ENCODE results near the gene FASTKD1. TPM values are rescaled to one million over a fixed set of nuclear protein-coding genes. Genes with fewer than 3 reads are reported as not detected.
A peak's percentile ranks its signal among the peaks of the same experiment; 100 is the strongest.
"Not testable (repeated sequence)": the region's sequence is repeated elsewhere in the genome, so short reads cannot be mapped to it uniquely, and the experiment has no call there.

The FASTKD1 gene
- total RNA-seq (10 to 100 TPM; 13.5 to 43.5 (median 31.0) TPM), polyA plus RNA-seq (10 to 100 TPM; 16.3 to 16.6 TPM), total RNA-seq (11.2 reads per million, percentile 38 among the genes with 10 or more reads in this experiment)

- POLR2A ChIA-PET, result interaction anchor here (0.5 to 3.1 kb wide), 6 partner anchors 9 to 225 kb away, joined by 3 to 28 read pairs (median 4); partner anchors contain the start of genes BBS5, PPIG and SSB
- Mint-ChIP-seq H3K36me3 (peaks cover 0 to 10% (median 4%) of the 10 kb centered on the region in 5 donors), H3K4me3 (peak within 1 kb of the TSS; percentile 88 to 99 (median 94)), H3K27ac (peak within 1 kb of the TSS; percentile 74 to 95 (median 91)), H3K9me3 (no peaks in the 10 kb centered on the region), H3K27me3 (peaks cover 0 to 4% (median 0%) of the 10 kb centered on the region in 5 donors), H3K4me1 (peaks cover 14 to 32% (median 24%) of the 10 kb centered on the region in 7 donors)
- CTCF ChIA-PET, result interaction anchor here (0.5 to 1.7 kb wide), 4 partner anchors 11 to 1866 kb away, joined by 3 to 5 read pairs (median 4); partner anchors contain the start of gene PPIG
- Histone ChIP-seq H3K36me3 (ENCODE audit: control insufficient read depth in 2 of 3, insufficient read depth in 3 of 3, low read length in 3 of 3) (no peaks in the 10 kb centered on the region), H3K4me1 (ENCODE audit: control insufficient read depth in 2 of 2, insufficient read depth in 2 of 2, low read length in 2 of 2) (peaks cover 4 to 5% of the 10 kb centered on the region in 2 donors), H3K27ac (ENCODE audit: low read depth, low read length) (peak within 1 kb of the TSS; percentile 80), H3K4me3 (ENCODE audit: low read length) (peak within 1 kb of the TSS; percentile 93), H3K9me3 (ENCODE audit: control insufficient read depth in 2 of 3, low read length in 3 of 3) (no peaks in the 10 kb centered on the region), H3K27me3 (ENCODE audit: control insufficient read depth in 2 of 2, insufficient read depth in 2 of 2, low read length in 2 of 2) (no peaks in the 10 kb centered on the region)
- ATAC-seq (peak; percentile 100), DNase-seq (peak; percentile 55 to 88 (median 76))
- intact Hi-C loops (cut with micrococcal nuclease), result loop anchor here (1.0 to 5.0 kb wide), 8 partner anchors 11 to 1355 kb away; partner anchors contain the start of genes BBS5 (in 2 of the 2), CFAP210 (in 2 of the 2), PHOSPHO2 (in 2 of the 2) and PPIG (in 2 of the 2)
Observed at GRCh38 chr2:169573160-169573973, at the start of gene FASTKD1. FASTKD1 (minus strand) TSS chr2:169573865; CDS start chr2:169572029, 1,836 bp downstream.

GRCh38 chr2:169623235-169623634 is 49.6 kb upstream of the FASTKD1 start:
- Mint-ChIP-seq H3K36me3 (peaks cover 23 to 47% (median 40%) of the 10 kb centered on the region in 5 donors), H3K4me3 (no peak overlapping the region), H3K4me1 (peaks cover 7 to 35% (median 24%) of the 10 kb centered on the region in 7 donors), H3K27me3 (no peaks in the 10 kb centered on the region), H3K27ac (no peak overlapping the region), H3K9me3 (peaks cover 0 to 2% (median 0%) of the 10 kb centered on the region in 11 donors)
- Histone ChIP-seq H3K9me3 (ENCODE audit: control insufficient read depth in 2 of 3, low read length in 3 of 3) (no peaks in the 10 kb centered on the region), H3K4me1 (ENCODE audit: control insufficient read depth in 2 of 2, insufficient read depth in 2 of 2, low read length in 2 of 2) (no peaks in the 10 kb centered on the region), H3K4me3 (ENCODE audit: low read length) (no peak overlapping the region), H3K36me3 (ENCODE audit: control insufficient read depth in 2 of 3, insufficient read depth in 3 of 3, low read length in 3 of 3) (peaks cover 4 to 32% (median 18%) of the 10 kb centered on the region in 3 experiments), H3K27ac (ENCODE audit: low read depth, low read length) (no peak overlapping the region), H3K27me3 (ENCODE audit: control insufficient read depth in 2 of 2, insufficient read depth in 2 of 2, low read length in 2 of 2) (no peaks in the 10 kb centered on the region)
- POLR2A ChIA-PET, result no interaction called here
- intact Hi-C loops (cut with micrococcal nuclease), result no loop called here
- ATAC-seq (no peak), DNase-seq (no peak)
- CTCF ChIA-PET, result no interaction called here

GRCh38 chr2:169620509-169620908 is 46.8 kb upstream of the FASTKD1 start:
- POLR2A ChIA-PET, result no interaction called here
- Mint-ChIP-seq H3K36me3 (peaks cover 36 to 66% (median 54%) of the 10 kb centered on the region in 5 donors), H3K27me3 (no peaks in the 10 kb centered on the region), H3K4me3 (no peak overlapping the region), H3K27ac (peak overlapping the region in 1 of 9 donors; percentile 3), H3K9me3 (peaks cover 0 to 12% (median 0%) of the 10 kb centered on the region in 11 donors), H3K4me1 (peaks cover 11 to 50% (median 43%) of the 10 kb centered on the region in 7 donors)
- Histone ChIP-seq H3K36me3 (ENCODE audit: control insufficient read depth in 2 of 3, insufficient read depth in 3 of 3, low read length in 3 of 3) (peaks cover 10 to 37% (median 15%) of the 10 kb centered on the region in 3 experiments), H3K4me1 (ENCODE audit: control insufficient read depth in 2 of 2, insufficient read depth in 2 of 2, low read length in 2 of 2) (no peaks in the 10 kb centered on the region), H3K27me3 (ENCODE audit: control insufficient read depth in 2 of 2, insufficient read depth in 2 of 2, low read length in 2 of 2) (no peaks in the 10 kb centered on the region), H3K9me3 (ENCODE audit: control insufficient read depth in 2 of 3, low read length in 3 of 3) (no peaks in the 10 kb centered on the region), H3K4me3 (ENCODE audit: low read length) (no peak overlapping the region), H3K27ac (ENCODE audit: low read depth, low read length) (no peak overlapping the region)
- DNase-seq (no peak), ATAC-seq (no peak)
- CTCF ChIA-PET, result interaction anchor here (0.6 kb wide), 1 partner anchor 257 kb away, joined by 3 read pairs; no protein-coding TSS in a partner anchor
- intact Hi-C loops (cut with micrococcal nuclease), result no loop called here

GRCh38 chr2:169619946-169620345 is 46.3 kb upstream of the FASTKD1 start:
- Histone ChIP-seq H3K9me3 (ENCODE audit: control insufficient read depth in 2 of 3, low read length in 3 of 3) (no peaks in the 10 kb centered on the region), H3K36me3 (ENCODE audit: control insufficient read depth in 2 of 3, insufficient read depth in 3 of 3, low read length in 3 of 3) (peaks cover 14 to 43% (median 15%) of the 10 kb centered on the region in 3 experiments), H3K27ac (ENCODE audit: low read depth, low read length) (no peak overlapping the region), H3K4me1 (ENCODE audit: control insufficient read depth in 2 of 2, insufficient read depth in 2 of 2, low read length in 2 of 2) (no peaks in the 10 kb centered on the region), H3K27me3 (ENCODE audit: control insufficient read depth in 2 of 2, insufficient read depth in 2 of 2, low read length in 2 of 2) (no peaks in the 10 kb centered on the region), H3K4me3 (ENCODE audit: low read length) (no peak overlapping the region)
- ChIA-PET CTCF (interaction anchor here (0.6 kb wide), 1 partner anchor 257 kb away, joined by 3 read pairs; no protein-coding TSS in a partner anchor), POLR2A (no interaction called here)
- H3K9me3 Mint-ChIP-seq, result peaks cover 0 to 15% (median 0%) of the 10 kb centered on the region in 11 donors
- DNase-seq (no peak), ATAC-seq (no peak)
- peaks cover 11 to 48% (median 43%) of the 10 kb centered on the region in 7 donors for H3K4me1 Mint-ChIP-seq
- H3K36me3 Mint-ChIP-seq, result peaks cover 41 to 68% (median 60%) of the 10 kb centered on the region in 5 donors
- H3K27me3 Mint-ChIP-seq, result no peaks in the 10 kb centered on the region
- H3K27ac Mint-ChIP-seq, result peak overlapping the region in 1 of 9 donors; percentile 4
- intact Hi-C loops (cut with micrococcal nuclease), result no loop called here
- no peak overlapping the region for H3K4me3 Mint-ChIP-seq

- intact Hi-C loops (cut with micrococcal nuclease); H3K27me3 Mint-ChIP-seq; H3K27ac ChIP-seq (ENCODE audit: low read depth, low read length); H3K9me3 ChIP-seq (ENCODE audit: control insufficient read depth in 2 of 3, low read length in 3 of 3); DNase-seq; H3K4me1 ChIP-seq (ENCODE audit: control insufficient read depth in 2 of 2, insufficient read depth in 2 of 2, low read length in 2 of 2); CTCF ChIA-PET; H3K4me3 ChIP-seq (ENCODE audit: low read length); H3K27me3 ChIP-seq (ENCODE audit: control insufficient read depth in 2 of 2, insufficient read depth in 2 of 2, low read length in 2 of 2); ATAC-seq; POLR2A ChIA-PET; H3K4me3 Mint-ChIP-seq: not testable (repeated sequence)
- H3K27ac Mint-ChIP-seq, result peak overlapping the region in 1 of 9 donors; percentile 10
- peaks cover 0 to 15% (median 0%) of the 10 kb centered on the region in 11 donors for H3K9me3 Mint-ChIP-seq
- H3K4me1 Mint-ChIP-seq, result peaks cover 9 to 43% (median 37%) of the 10 kb centered on the region in 7 donors
- H3K36me3 ChIP-seq (ENCODE audit: control insufficient read depth in 2 of 3, insufficient read depth in 3 of 3, low read length in 3 of 3), result peaks cover 18 to 56% (median 26%) of the 10 kb centered on the region in 3 experiments
- peaks cover 28 to 89% (median 74%) of the 10 kb centered on the region in 5 donors for H3K36me3 Mint-ChIP-seq
Observed at GRCh38 chr2:169615982-169616381, 42.3 kb upstream of the FASTKD1 start.

GRCh38 chr2:169613876-169614275 is 40.2 kb upstream of the FASTKD1 start:
- Histone ChIP-seq H3K27ac (ENCODE audit: low read depth, low read length) (no peak overlapping the region), H3K27me3 (ENCODE audit: control insufficient read depth in 2 of 2, insufficient read depth in 2 of 2, low read length in 2 of 2) (no peaks in the 10 kb centered on the region), H3K4me3 (ENCODE audit: low read length) (no peak overlapping the region), H3K36me3 (ENCODE audit: control insufficient read depth in 2 of 3, insufficient read depth in 3 of 3, low read length in 3 of 3) (peaks cover 18 to 67% (median 33%) of the 10 kb centered on the region in 3 experiments), H3K4me1 (ENCODE audit: control insufficient read depth in 2 of 2, insufficient read depth in 2 of 2, low read length in 2 of 2) (no peaks in the 10 kb centered on the region), H3K9me3 (ENCODE audit: control insufficient read depth in 2 of 3, low read length in 3 of 3) (no peaks in the 10 kb centered on the region)
- H3K4me3 Mint-ChIP-seq, result no peak overlapping the region
- peaks cover 0 to 14% (median 0%) of the 10 kb centered on the region in 11 donors for H3K9me3 Mint-ChIP-seq
- H3K27me3 Mint-ChIP-seq, result no peaks in the 10 kb centered on the region
- H3K36me3 Mint-ChIP-seq, result peaks cover 29 to 92% (median 78%) of the 10 kb centered on the region in 5 donors
- ATAC-seq (no peak), DNase-seq (no peak)
- H3K4me1 Mint-ChIP-seq, result peaks cover 5 to 32% (median 23%) of the 10 kb centered on the region in 7 donors
- ChIA-PET POLR2A (no interaction called here), CTCF (interaction anchor here (0.6 kb wide), 1 partner anchor 145 kb away, joined by 3 read pairs; no protein-coding TSS in a partner anchor)
- intact Hi-C loops (cut with micrococcal nuclease), result no loop called here
- no peak overlapping the region for H3K27ac Mint-ChIP-seq

Measured in naive thymus-derived CD4-positive, alpha-beta T cell (primary cell).